Occipital lobe (tissue), 2 donors: Measurements from ENCODE around the gene WNT4. TPM values are rescaled to one million over a fixed set of nuclear protein-coding genes. Genes with fewer than 3 reads are reported as not detected.

Source experiments
- DNase-seq: peaks from one replicate; lab custom pipeline; 2025; lab: John Stamatoyannopoulos, UW
- total RNA-seq: library from RNA; depleted of rRNA; stranded (reverse); fragments of >200 nt; gene quantifications from one replicate; pipeline ENCODE4 v1.2.3, GENCODE V29; 2014

Gene WNT4
- total RNA-seq, 1 donor from 2014 or later, result 5.6 TPM

DNA sequence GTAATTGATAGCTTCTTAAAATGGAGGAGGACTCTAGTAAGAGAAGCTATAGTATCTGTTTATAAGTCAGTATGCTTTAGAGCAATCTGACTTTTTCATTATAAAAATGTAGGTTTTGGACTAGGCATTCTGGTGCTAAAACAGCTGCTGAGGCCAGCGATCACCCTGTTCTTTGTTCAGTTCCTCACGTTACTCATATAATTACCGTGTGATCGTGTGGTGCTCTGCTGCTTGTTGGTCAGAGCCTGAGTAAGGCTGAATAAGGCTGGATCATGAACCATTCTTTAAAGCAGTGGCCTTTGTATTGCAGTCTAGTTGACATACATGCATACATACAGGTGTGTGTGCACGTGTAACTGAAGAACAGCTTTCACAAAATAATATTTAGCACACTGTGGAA lies 65.2 kb downstream of the WNT4 start:
- DNase-seq, result no peak

- no peak for DNase-seq
Measured at GRCh38 chr1:22076346-22076745, 66.6 kb downstream of the WNT4 start.

- DNase-seq, result no peak
Measured at GRCh38 chr1:22075718-22076117, 67.2 kb downstream of the WNT4 start.

- DNase-seq, result no peak
Measured at GRCh38 chr1:22074803-22075202, 68.1 kb downstream of the WNT4 start.

- no peak for DNase-seq
Measured at GRCh38 chr1:22071511-22071910, 71.4 kb downstream of the WNT4 start.

Other genes with a start within 250 kb of the WNT4 start
- 3.7 TPM for gene HSPG2, start 205.8 kb downstream of the WNT4 start, total RNA-seq
- not detected for gene CELA3B, start 166.1 kb downstream of the WNT4 start, total RNA-seq
- gene CELA3A, start 141.4 kb downstream of the WNT4 start, total RNA-seq, result not detected
- 765 TPM for gene CDC42, start 90.4 kb downstream of the WNT4 start, total RNA-seq